Glutamatergic neuron (in vitro differentiated cells): ENCODE measurements around the gene SUSD4. TPM values are rescaled to one million over a fixed set of nuclear protein-coding genes. Genes with fewer than 3 reads are reported as not detected.

ENCODE experiments used
- DNase-seq: peaks from one replicate; pipeline ENCODE4 v3.0.0; 2022
- H3K27ac Mint-ChIP-seq: one replicate; pipeline ENCODE4 v1.8.0; 2020; ENCODE audit warnings: mild to moderate bottlenecking, mixed read lengths, inconsistent platforms; ENCODE audit not compliant: unreplicated experiment
- H3K27me3 Mint-ChIP-seq: one replicate; pipeline ENCODE4 v1.8.0; 2020; ENCODE audit warnings: mild to moderate bottlenecking, moderate library complexity, mixed read lengths, inconsistent platforms; ENCODE audit not compliant: unreplicated experiment
- H3K36me3 Mint-ChIP-seq: one replicate; pipeline ENCODE4 v1.8.0; 2020; ENCODE audit warnings: mild to moderate bottlenecking, mixed read lengths, inconsistent platforms; ENCODE audit not compliant: unreplicated experiment
- H3K4me1 Mint-ChIP-seq: one replicate; pipeline ENCODE4 v1.8.0; 2020; ENCODE audit warnings: mild to moderate bottlenecking, low read depth, mixed read lengths, inconsistent platforms; ENCODE audit not compliant: unreplicated experiment
- H3K4me3 Mint-ChIP-seq: one replicate; pipeline ENCODE4 v1.8.0; 2020; ENCODE audit warnings: mild to moderate bottlenecking, mixed read lengths, inconsistent platforms; ENCODE audit not compliant: unreplicated experiment
- H3K9me3 Mint-ChIP-seq: one replicate; pipeline ENCODE4 v1.8.0; 2020; ENCODE audit warnings: mild to moderate bottlenecking, moderate library complexity, mixed read lengths, inconsistent platforms; ENCODE audit not compliant: unreplicated experiment
- total RNA-seq: library from RNA; stranded (reverse); fragmentation: NEBNext Ultra II Directional; extraction: Animal tissue kit (Norgen Biotek cat#: 25700); gene quantifications from one replicate; pipeline ENCODE4 v1.2.1, GENCODE V29; 2021; ENCODE audit not compliant: unreplicated experiment
- TF ChIP-seq, protein P1 (sequence below): fragments of 200-600 bp; sonication (generic); IDR thresholded peaks from one replicate; pipeline ENCODE4 v1.5.0; 2021; ENCODE audit not compliant: partially characterized antibody, unreplicated experiment

SUSD4 gene
- total RNA-seq, 1 donor from 2014 or later: 0.47 TPM

DNA sequence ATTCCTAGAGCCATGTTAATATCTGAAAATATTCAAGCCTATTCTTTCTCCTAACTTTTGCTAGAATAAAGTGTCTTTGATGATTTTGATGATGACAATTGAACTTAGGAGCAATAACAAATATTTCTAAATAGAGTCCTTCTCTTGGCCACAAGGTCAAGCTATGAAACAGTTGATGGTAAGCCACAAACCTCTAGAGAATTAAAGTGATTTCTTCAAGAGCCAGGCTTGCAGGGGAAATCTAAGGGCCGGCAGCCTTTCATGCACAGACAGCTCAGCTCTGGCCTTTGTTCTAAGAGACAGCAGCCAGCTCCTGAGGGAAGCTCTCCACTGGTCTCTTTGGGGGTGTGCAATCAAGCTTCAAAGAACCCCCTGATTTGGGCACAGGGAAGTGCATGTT is 59.0 kb downstream of the SUSD4 start:
- Mint-ChIP-seq H3K4me1 (peaks cover 6% of the 10 kb centered on the region), H3K27ac (no peak overlapping the region), H3K27me3 (no peaks in the 10 kb centered on the region), H3K36me3 (peaks cover 8% of the 10 kb centered on the region), H3K4me3 (no peak overlapping the region), H3K9me3 (no peaks in the 10 kb centered on the region)
- TF ChIP-seq, protein P1, sequence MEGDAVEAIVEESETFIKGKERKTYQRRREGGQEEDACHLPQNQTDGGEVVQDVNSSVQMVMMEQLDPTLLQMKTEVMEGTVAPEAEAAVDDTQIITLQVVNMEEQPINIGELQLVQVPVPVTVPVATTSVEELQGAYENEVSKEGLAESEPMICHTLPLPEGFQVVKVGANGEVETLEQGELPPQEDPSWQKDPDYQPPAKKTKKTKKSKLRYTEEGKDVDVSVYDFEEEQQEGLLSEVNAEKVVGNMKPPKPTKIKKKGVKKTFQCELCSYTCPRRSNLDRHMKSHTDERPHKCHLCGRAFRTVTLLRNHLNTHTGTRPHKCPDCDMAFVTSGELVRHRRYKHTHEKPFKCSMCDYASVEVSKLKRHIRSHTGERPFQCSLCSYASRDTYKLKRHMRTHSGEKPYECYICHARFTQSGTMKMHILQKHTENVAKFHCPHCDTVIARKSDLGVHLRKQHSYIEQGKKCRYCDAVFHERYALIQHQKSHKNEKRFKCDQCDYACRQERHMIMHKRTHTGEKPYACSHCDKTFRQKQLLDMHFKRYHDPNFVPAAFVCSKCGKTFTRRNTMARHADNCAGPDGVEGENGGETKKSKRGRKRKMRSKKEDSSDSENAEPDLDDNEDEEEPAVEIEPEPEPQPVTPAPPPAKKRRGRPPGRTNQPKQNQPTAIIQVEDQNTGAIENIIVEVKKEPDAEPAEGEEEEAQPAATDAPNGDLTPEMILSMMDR: no peak
- no peak for DNase-seq

DNA sequence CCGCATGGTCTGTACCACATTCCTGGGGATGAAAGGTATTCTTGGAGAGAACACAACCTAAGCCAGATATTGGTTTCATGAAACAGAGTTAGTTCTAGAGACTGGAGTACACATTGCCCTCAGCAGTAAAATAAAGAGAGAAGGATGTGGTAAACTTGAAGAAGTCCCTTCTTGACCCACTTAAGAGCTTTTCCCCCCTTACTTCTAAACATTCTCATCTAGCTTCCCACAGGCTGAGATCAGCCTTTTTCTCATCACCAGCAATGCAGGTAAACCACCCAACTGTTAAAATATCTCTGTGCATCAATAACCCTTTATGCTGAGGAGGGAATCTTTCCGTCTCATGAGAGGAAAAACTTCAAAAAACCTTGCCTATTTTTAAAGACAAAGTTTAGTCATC is 62.6 kb downstream of the SUSD4 start:
- TF ChIP-seq, protein P1: no peak
- Mint-ChIP-seq H3K4me1 (peaks cover 6% of the 10 kb centered on the region), H3K36me3 (peaks cover 8% of the 10 kb centered on the region), H3K27me3 (no peaks in the 10 kb centered on the region), H3K9me3 (no peaks in the 10 kb centered on the region), H3K27ac (no peak overlapping the region), H3K4me3 (no peak overlapping the region)
- DNase-seq: no peak

DNA sequence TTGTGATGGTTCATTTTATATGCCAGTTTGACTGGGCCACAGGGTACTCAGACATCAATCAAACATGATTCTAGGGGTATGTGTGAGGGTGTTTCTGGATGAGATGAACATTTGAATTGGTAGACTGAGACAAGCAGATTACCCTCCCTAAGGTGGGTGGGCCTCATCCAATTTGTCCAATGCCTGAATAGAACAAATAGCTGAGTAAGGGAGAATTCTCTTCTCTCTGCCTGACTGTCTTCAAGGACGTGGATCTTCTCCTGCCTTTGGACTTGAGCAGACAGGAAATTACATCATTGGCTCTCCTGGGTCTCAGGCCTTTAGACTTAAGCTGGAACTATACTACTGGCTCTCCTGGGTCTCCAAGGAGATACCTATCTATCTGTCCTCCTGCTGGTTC is 64.4 kb downstream of the SUSD4 start:
- Mint-ChIP-seq H3K9me3 (no peaks in the 10 kb centered on the region), H3K4me1 (peaks cover 4% of the 10 kb centered on the region), H3K27me3 (no peaks in the 10 kb centered on the region), H3K4me3 (no peak overlapping the region), H3K27ac (no peak overlapping the region), H3K36me3 (peaks cover 8% of the 10 kb centered on the region)
- TF ChIP-seq, protein P1: no peak
- DNase-seq: no peak

DNA sequence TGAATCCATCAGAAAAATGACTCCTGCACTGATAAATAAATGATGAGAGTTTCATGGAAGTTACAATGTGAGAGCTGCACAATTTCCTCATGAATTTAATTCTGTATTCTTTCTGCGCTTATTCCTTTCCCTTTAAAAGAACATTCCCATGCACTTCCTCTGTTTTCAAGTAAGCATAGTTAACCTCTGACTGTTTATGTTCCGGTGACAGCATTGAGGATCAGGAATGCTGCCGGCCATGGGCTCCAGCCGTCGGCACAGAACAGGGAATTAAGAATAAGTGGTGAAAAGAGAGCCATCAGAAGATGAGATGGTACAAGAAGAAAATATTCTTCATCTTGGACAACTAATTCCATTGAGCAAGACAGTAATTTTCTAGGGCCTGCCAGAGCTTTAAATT is 65.3 kb downstream of the SUSD4 start:
- TF ChIP-seq, protein P1: no peak
- no peak for DNase-seq
- Mint-ChIP-seq H3K4me3 (no peak overlapping the region), H3K27ac (no peak overlapping the region), H3K9me3 (no peaks in the 10 kb centered on the region), H3K4me1 (peaks cover 4% of the 10 kb centered on the region), H3K27me3 (no peaks in the 10 kb centered on the region), H3K36me3 (peaks cover 8% of the 10 kb centered on the region)

DNA sequence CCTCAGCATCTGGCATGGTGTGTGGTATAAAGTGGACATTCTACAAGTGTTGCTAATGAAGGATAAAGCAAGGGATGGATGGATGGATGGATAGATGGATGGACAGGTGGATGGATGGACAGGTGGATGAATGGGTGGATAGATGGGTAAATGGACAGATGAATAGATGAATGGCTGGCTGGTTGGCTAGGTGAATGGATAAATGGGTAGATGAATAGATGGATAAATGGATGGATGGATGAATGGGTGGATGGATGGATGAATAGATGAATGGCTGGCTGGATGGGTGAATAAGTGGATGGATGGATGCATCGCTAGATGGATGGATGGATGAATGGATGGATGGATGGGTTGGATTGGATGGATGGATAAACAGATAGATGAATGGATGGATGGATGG is 66.2 kb downstream of the SUSD4 start:
- no peaks in the 10 kb centered on the region for H3K36me3 Mint-ChIP-seq
- no peaks in the 10 kb centered on the region for H3K9me3 Mint-ChIP-seq
- peaks cover 4% of the 10 kb centered on the region for H3K4me1 Mint-ChIP-seq
- no peak overlapping the region for H3K4me3 Mint-ChIP-seq
- no peak overlapping the region for H3K27ac Mint-ChIP-seq
- TF ChIP-seq, protein P1: no peak
- no peak for DNase-seq
- no peaks in the 10 kb centered on the region for H3K27me3 Mint-ChIP-seq
